ENCODE data around the gene SLC7A4.
"Not testable (repeated sequence)": the region's sequence is repeated elsewhere in the genome, so short reads cannot be mapped to it uniquely, and the experiment has no call there.

SLC7A4 gene

GRCh38 chr22:21020802-21021429 lies 11.4 kb downstream of the SLC7A4 start:
- DNase-seq (ENCODE audit: low read depth, low spot score): no peak

- no peak for DNase-seq (ENCODE audit: low read depth, low spot score)
Measured at GRCh38 chr22:21018314-21018713, 14.0 kb downstream of the SLC7A4 start.

GRCh38 chr22:21016644-21017420 lies 15.5 kb downstream of the SLC7A4 start:
- DNase-seq (ENCODE audit: low read depth, low spot score): no peak

GRCh38 chr22:21015466-21016006 lies 16.8 kb downstream of the SLC7A4 start:
- no peak for DNase-seq (ENCODE audit: low read depth, low spot score)

GRCh38 chr22:21014726-21015465 lies 17.5 kb downstream of the SLC7A4 start, which contains the start of gene P2RX6:
Gene P2RX6 (plus strand): TSS chr22:21015165. CDS start chr22:21015175, 10 bp downstream.
- no peak for DNase-seq (ENCODE audit: low read depth, low spot score)

- peak; percentile 71 for DNase-seq (ENCODE audit: low read depth, low spot score)
Measured at GRCh38 chr22:21014202-21014725, 18.1 kb downstream of the SLC7A4 start.

GRCh38 chr22:21013657-21014201 lies 18.6 kb downstream of the SLC7A4 start:
- DNase-seq (ENCODE audit: low read depth, low spot score): no peak

- no peak for DNase-seq (ENCODE audit: low read depth, low spot score)
Measured at GRCh38 chr22:21012446-21013407, 19.6 kb downstream of the SLC7A4 start.

GRCh38 chr22:21010426-21011113 lies 21.8 kb downstream of the SLC7A4 start:
- no peak for DNase-seq (ENCODE audit: low read depth, low spot score)

GRCh38 chr22:21009638-21010425 lies 22.5 kb downstream of the SLC7A4 start:
- DNase-seq (ENCODE audit: low read depth, low spot score): no peak

- not testable (repeated sequence) for DNase-seq (ENCODE audit: low read depth, low spot score)
Measured at GRCh38 chr22:21009208-21009607, 23.2 kb downstream of the SLC7A4 start.

- DNase-seq (ENCODE audit: low read depth, low spot score): no peak
Measured at GRCh38 chr22:21003782-21004181, 28.6 kb downstream of the SLC7A4 start.

- peak; percentile 94 for DNase-seq (ENCODE audit: low read depth, low spot score)
Measured at GRCh38 chr22:21001601-21002325, 30.6 kb downstream of the SLC7A4 start, which contains the start of gene THAP7. Gene THAP7 (minus strand): TSS chr22:21002118. CDS start chr22:21001911, 207 bp downstream.

GRCh38 chr22:21000987-21001600 lies 31.3 kb downstream of the SLC7A4 start:
- no peak for DNase-seq (ENCODE audit: low read depth, low spot score)

GRCh38 chr22:21000207-21000986 lies 32.0 kb downstream of the SLC7A4 start:
- no peak for DNase-seq (ENCODE audit: low read depth, low spot score)

- no peak for DNase-seq (ENCODE audit: low read depth, low spot score)
Measured at GRCh38 chr22:20999350-21000206, 32.8 kb downstream of the SLC7A4 start.
